Measurements from ENCODE around the gene RREB1.

Gene RREB1

DNA sequence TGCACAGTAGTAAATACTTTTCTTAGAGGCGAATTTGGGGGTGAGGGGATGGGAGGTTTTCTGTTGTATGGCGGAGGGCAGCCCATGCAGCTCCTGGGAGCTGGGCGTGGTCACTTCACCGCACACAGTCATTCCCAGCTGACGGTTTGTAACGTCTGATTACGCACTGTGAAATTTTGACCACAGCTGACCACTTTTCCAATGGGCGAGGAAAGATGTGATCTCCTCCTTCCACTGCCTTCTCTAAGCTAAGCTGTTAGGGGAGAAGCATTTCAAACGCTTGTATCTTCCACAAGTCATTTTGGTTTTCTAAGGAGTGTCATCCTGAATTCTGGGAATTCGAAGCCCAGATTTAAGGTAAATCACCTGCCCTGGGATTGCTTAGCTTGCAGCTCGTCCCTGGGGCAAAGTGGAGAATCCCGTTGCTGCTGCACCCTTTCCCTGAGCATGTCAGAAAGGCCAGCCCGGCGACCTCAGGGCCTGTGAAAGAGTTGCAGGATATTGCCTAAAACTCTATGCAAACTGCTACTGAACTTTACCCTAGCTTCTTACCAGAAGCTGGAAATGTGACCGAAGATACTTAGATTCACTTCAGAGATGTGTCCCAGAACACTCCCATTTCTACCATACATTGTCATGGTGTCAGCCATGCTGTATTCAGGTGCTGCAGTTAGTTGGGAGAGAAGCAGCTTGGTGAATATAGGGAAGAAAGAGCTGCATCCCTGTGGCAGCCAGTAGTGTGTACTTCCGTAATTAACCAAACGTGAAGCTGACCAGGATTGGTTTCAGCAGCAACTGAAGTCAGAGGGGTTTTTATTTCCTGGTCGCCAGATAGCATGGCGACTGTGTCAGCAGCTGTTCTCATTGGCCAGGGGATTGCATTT lies 58.9 kb downstream of the RREB1 start:
- DNase-seq, result no peak

GRCh38 chr6:7169296-7169721 lies 61.5 kb downstream of the RREB1 start:
- no peak for DNase-seq

- DNase-seq, result no peak
These were observed 62.5 kb downstream of the RREB1 start for GRCh38 chr6:7170117-7170732.

DNA sequence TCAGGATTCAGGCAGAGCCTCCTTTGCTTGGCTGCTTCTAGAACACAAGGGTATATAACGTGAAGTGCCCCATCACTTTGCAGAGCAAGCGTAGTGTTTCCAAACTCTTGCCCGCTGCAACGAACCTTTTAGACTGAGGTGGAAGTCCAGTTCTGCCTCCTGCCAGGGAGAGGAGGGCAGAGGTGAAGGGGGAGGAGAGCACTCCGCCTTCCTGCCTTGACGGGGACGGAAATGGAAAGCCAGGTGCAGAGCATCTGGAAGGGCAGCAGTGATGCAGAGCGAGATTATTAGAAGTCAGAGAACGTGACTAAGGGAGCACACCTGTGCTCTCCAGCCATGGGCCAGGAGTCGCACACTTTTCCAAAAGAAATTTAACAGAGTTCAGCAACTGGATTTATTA lies 63.4 kb downstream of the RREB1 start:
- DNase-seq, result no peak

DNA sequence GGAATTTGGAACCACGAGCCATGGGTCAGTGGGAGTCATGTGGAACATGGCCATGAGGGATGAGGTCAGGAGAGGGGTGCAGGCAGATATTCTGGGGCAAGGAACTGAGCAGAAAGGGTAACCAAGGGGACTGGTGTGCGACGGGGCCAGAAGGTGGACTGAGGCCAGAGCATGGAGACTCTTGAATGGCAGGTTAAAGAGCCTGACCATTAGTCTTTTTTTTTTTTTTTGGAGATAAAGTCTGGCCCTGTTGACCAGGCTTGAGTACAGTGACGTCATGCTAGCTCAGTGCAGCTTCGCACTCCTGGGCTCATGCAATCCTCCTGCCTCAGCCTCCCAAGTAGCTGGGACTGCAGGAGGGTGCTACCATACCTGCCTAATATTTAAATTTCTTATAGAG lies 64.0 kb downstream of the RREB1 start:
- no peak for DNase-seq

DNA sequence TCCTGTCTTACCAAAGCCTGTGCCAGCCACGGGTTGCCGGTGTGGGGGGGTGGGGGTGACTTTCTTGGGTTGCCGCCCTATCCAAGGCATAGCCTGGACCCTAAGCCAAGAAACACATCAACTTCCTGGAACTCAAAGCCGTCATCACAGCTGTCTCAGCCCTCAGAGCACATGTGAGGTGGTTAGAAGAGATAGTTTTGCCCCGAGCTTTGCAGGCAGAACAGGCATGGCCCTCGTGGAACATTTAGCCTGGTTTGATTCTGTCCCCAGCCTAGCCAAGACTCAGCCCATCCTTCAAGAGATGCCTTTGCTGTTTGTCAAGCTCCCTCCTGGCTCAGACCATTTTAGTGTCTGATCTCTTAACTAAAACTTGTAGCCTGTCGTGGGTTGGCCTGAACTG lies 64.9 kb downstream of the RREB1 start:
- DNase-seq, result no peak

DNA sequence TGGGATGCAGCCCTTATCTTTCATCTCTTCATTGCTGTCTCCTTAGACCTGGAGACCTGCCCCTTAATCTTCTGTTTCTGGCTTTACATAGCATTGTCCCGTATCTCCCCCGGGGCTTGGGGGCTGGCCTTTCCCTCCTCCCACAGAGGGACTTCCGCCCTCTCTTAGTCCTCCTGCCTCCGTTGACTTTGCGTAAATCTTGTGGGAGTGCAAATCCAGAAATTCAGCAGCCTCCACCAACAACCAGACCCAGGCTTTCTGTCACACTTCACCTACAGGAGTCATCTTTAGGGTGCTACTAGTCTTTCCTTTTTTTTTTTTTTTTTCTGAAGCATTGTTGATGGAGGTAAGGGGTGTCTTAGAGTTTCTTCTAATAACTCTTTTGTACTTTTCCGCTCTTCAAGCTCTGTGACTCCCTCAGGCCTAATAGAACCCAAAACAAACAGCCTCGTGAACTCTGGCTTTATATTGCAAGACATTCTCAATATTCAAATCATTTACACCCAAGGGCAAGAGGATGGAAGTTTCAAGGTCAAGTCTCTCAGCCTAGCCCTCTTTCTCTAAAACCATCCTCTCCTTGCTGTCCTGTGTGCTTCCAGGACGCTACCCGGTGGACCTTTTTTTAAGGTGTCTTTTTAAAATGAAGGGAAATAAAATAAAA lies 66.2 kb downstream of the RREB1 start:
- no peak for DNase-seq

- DNase-seq, result no peak
These were observed 67.7 kb downstream of the RREB1 start for GRCh38 chr6:7175462-7175861.

GRCh38 chr6:7176208-7176607 lies 68.4 kb downstream of the RREB1 start:
- DNase-seq, result no peak

- DNase-seq, result no peak
These were observed 70.5 kb downstream of the RREB1 start for GRCh38 chr6:7178280-7178679.

DNA sequence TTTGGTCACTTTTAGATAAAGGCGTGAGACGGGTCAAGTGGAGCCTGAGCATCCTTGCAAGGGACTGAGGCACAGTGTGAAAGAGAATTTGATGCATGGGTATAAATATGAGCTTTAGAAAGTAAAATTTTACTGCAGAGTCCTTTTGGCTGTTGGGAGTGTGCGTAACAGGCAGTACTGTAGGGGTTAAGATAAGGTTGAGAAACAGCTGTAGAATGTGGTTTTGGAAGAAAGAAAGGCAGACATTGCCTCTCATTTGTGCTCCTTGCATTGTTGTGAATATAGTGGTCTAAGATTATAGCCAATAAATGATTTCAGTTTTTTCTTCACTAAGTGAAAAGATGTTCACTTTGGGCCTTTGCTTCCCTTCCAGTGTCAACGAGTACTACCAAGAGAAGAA lies 73.0 kb downstream of the RREB1 start:
- DNase-seq, result no peak

DNA sequence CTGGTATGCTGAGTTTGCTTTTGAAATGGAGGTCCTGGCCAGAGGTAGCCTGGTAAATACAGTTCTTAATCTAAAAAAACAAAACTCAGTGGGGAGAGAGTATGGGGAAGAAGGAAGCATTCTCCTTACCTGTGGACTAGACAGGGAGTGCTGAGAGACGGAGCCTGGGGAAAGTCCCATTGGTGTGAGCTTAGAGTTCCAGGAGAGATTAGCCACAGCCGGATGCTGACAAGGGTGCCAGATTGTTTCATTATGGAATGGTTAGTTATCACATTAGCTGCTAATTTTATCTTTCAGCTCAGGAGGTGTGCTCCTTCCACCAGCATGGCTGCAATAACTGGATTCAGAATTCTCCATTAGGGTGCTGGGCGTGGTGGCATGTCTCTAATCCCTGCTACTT lies 75.9 kb downstream of the RREB1 start:
- DNase-seq, result no peak

- no peak for DNase-seq
These were observed 76.7 kb downstream of the RREB1 start for GRCh38 chr6:7184502-7184901.

DNA sequence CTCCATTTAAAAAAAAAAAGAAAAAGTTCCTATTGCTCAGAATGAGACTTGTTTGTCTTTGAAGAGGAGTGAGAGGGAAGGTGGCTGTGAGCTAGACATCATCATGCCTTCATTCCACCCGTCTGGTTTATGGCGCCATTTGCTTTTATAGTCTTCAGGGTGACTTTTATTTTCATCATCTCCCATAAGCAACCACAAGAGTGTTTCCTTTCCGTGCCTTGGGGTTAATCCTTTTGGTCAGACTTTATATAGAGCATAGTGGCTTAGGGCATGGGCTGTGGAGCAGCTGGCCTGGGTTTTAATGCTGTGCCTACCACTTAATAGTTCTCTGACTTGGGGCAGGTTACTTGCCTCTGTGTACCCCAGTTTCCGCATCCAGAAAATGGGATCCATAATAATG lies 77.8 kb downstream of the RREB1 start:
- no peak for DNase-seq

DNA sequence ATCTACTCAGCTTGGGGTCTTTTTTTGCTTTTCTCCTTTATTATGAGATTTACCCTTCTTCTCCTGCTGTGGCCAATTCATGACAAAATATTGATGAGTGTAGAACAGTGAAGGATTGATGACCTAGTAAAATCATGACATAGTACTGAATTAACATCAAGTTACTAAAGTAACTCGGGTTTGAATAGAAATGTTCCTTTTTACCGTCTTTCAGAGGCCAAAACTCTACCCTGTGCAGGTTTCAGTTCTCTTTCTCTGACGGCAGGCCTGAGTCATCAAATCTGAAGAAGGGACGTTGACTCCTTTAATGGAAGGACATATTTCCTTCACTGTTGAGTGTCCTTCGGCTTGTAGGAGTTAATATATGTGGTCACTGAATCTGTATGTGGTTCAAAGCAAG lies 80.7 kb downstream of the RREB1 start:
- no peak for DNase-seq

GRCh38 chr6:7189101-7189758 lies 81.5 kb downstream of the RREB1 start:
- no peak for DNase-seq

DNA sequence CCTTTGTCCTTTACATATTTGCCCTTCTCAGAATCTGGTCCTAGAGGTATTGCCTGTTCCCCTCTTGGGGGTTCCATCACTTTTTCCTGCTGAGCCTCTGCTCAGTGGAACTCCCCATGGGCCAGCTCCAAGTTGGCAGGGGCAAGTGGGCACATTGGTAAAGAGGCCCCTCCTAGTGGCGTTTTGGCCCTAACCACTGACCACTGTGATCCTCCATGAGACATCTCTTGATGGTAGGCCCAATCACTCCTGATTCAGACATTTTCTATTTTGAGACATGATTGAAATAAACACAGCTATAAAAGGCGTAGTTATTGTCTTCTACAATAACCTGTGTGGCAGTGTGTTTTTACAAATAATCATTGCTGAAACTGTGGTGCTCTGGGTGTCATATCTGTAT lies 83.0 kb downstream of the RREB1 start:
- DNase-seq, result no peak

- DNase-seq, result no peak
These were observed 85.4 kb downstream of the RREB1 start for GRCh38 chr6:7193122-7193521.

GRCh38 chr6:7194657-7195056 lies 86.9 kb downstream of the RREB1 start:
- DNase-seq, result no peak

DNA sequence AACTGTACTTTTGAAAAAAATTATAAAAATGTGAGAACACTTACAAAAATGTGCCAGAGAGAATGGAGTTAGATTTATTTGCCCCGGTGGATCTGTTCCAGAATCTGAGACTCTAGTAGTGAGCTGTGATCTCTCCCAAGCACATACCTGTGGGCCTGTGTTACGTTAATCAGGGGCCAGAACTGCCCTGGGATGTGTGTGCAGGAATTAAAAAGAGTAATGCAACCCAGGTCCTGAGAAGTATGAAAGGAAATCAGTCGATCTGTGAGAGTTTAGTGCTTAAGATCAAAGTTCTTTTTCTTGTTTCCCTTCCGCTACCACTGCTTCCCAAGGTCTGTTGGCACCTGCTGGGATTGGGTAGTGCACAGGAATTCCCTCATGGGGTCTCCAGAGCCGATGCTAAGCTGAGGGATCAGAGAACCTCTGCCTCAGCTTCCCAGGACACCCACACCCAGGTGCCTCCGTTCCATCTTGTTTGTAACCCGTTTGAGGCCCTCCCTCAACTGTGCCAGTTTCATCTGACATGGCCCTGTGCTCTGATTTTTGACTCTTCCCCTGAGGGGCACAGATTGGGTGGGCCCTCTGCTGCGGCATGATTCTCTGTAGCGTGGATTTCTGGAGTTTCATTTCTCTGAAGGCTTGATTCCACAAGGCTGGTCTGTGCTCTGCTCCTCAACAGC lies 87.7 kb downstream of the RREB1 start:
- no peak for DNase-seq

- no peak for DNase-seq
These were observed 88.2 kb downstream of the RREB1 start for GRCh38 chr6:7196019-7196402.

GRCh38 chr6:7196685-7197283 lies 89.0 kb downstream of the RREB1 start:
- DNase-seq, result no peak

DNA sequence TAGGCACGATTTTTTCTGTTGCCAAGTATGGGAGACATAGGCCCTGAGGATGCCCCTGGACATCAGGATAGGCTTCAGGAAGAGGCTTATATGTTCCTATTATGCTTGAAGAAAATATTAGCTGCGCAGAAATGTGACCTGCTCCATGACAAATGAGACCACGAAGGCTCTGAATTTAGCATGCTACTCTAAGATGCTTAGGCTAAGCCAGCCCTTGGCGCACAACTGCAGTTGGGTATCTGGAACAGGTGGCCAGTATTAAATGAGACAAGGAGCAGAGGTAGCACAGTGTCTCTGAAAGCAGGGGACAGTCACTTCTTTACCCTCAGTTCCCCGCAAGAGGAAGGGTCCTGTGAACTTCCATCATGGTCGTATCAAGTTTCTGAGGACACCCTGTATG lies 90.0 kb downstream of the RREB1 start:
- DNase-seq, result no peak

All from activated T-cell treated with anti-CD3 and anti-CD28 coated beads, Interleukin-2, amount 50 U/mL, for 48 hours (primary cell).